ENCODE data around the gene ECSIT.

The ECSIT gene

GRCh38 chr19:11563532-11563931 lies 34.6 kb upstream of the ECSIT start:
- no peak overlapping the region for H3K27ac ChIP-seq

GRCh38 chr19:11560404-11561051 lies 31.6 kb upstream of the ECSIT start:
- TF ChIP-seq ZFX (IDR thresholded peaks at IDR 0.05) (no peak), CTCF (conservative IDR thresholded peaks at IDR 0.05) (peak; percentile 84)

More at GRCh38 chr19:11563532-11563931, 34.6 kb upstream of the ECSIT start:
- no peak for TF ChIP-seq CTCF (conservative IDR thresholded peaks at IDR 0.05)
- no peak for TF ChIP-seq ZFX (IDR thresholded peaks at IDR 0.05)

GRCh38 chr19:11558881-11559828 lies 30.2 kb upstream of the ECSIT start, which contains the start of gene ELOF1:
Gene ELOF1, minus strand, starts transcription at chr19:11559230. Its CDS starts 4,883 bp downstream, at chr19:11554347.
- TF ChIP-seq ZFX (IDR thresholded peaks at IDR 0.05) (no peak), CTCF (conservative IDR thresholded peaks at IDR 0.05) (no peak; the same call in 1 of the 2 replicates)
- H3K27ac ChIP-seq = peak within 1 kb of the TSS; percentile 77

More at GRCh38 chr19:11560404-11561051, 31.6 kb upstream of the ECSIT start:
- H3K27ac ChIP-seq = peak overlapping the region; percentile 77; the same call in 1 of the 2 replicates

- TF ChIP-seq ZFX (IDR thresholded peaks at IDR 0.05) = no peak
- TF ChIP-seq CTCF (conservative IDR thresholded peaks at IDR 0.05) = no peak
Observed at GRCh38 chr19:11556634-11557420, 27.9 kb upstream of the ECSIT start.

GRCh38 chr19:11555246-11555645 lies 26.3 kb upstream of the ECSIT start:
- no peak for TF ChIP-seq ZFX (IDR thresholded peaks at IDR 0.05)
- TF ChIP-seq CTCF (conservative IDR thresholded peaks at IDR 0.05) = no peak
- H3K27ac ChIP-seq = peak overlapping the region; percentile 13; the same call in 1 of the 2 replicates

More at GRCh38 chr19:11556634-11557420, 27.9 kb upstream of the ECSIT start:
- H3K27ac ChIP-seq = no peak overlapping the region

GRCh38 chr19:11554160-11554559 lies 25.2 kb upstream of the ECSIT start:
- H3K27ac ChIP-seq = no peak overlapping the region
- TF ChIP-seq CTCF (conservative IDR thresholded peaks at IDR 0.05) = no peak
- TF ChIP-seq ZFX (IDR thresholded peaks at IDR 0.05) = no peak

Measured in C4-2B (cell line).